ENCODE measurements around the gene SCN4A.
A peak's percentile ranks its signal among the peaks of the same experiment; 100 is the strongest.

The SCN4A gene

DNA sequence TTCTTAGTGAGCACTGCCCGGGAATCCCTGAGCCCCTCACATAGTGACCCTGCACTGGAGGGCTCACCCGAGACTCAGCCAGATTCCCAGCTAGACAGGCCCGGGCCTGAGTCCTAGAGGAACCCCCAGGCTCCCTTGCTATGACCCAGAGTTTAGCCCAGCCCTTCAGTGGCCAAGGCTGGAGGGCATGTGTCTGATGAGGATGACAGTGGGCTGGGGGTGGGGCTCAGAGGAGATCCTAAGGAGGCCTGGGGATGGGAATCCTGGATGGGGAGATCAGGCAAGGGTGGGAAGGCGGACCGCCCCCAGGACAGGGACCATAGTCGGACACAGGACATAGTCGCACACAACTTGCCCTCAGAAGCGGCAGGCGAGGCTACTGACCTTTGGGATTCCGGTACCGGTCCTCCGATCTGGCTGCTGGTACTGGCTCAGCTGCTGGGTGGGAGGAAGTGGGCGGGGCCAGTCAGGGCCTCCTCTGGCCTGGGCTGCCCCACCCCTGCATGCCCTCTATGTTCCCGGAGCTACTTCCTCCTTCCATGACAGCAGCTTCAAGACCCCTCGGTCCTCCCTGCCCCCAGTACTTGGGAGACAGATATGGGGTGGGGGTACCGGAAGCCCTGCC lies 41.7 kb downstream of the SCN4A start:
- Histone ChIP-seq H3K4me3 (ENCODE audit: low read depth, low read length, poor library complexity, severe bottlenecking) (peak overlapping the region; percentile 97), H3K9me2 (ENCODE audit: low read depth, low read length) (no peaks in the 10 kb centered on the region), H3K4me1 (ENCODE audit: insufficient read depth, low read length, severe bottlenecking) (peaks cover 80% of the 10 kb centered on the region), H3K27me3 (ENCODE audit: insufficient read depth, low read length) (no peaks in the 10 kb centered on the region), H3K36me3 (ENCODE audit: insufficient read depth, low read length) (peaks cover 50% of the 10 kb centered on the region), H3K4me2 (ENCODE audit: low read length) (peak overlapping the region; percentile 96), H4K20me1 (ENCODE audit: insufficient read depth, low read length) (no peaks in the 10 kb centered on the region), H3K79me2 (ENCODE audit: insufficient read depth, low read length) (peaks cover 23% of the 10 kb centered on the region), H3K27ac (ENCODE audit: low read depth, low read length, poor library complexity, severe bottlenecking) (peak overlapping the region; percentile 97), H3K9ac (ENCODE audit: low read length) (peak overlapping the region; percentile 100), H2AFZ (ENCODE audit: low read length) (no peak overlapping the region), H3K9me3 (ENCODE audit: low read length) (no peaks in the 10 kb centered on the region), H3F3A (ENCODE audit: insufficient read depth, low read length) (peaks cover 9% of the 10 kb centered on the region)
- TF ChIP-seq EZH2 (IDR thresholded peaks at IDR 0.05; ENCODE audit: borderline replicate concordance, low read length) = no peak
- TF ChIP-seq, protein P1, sequence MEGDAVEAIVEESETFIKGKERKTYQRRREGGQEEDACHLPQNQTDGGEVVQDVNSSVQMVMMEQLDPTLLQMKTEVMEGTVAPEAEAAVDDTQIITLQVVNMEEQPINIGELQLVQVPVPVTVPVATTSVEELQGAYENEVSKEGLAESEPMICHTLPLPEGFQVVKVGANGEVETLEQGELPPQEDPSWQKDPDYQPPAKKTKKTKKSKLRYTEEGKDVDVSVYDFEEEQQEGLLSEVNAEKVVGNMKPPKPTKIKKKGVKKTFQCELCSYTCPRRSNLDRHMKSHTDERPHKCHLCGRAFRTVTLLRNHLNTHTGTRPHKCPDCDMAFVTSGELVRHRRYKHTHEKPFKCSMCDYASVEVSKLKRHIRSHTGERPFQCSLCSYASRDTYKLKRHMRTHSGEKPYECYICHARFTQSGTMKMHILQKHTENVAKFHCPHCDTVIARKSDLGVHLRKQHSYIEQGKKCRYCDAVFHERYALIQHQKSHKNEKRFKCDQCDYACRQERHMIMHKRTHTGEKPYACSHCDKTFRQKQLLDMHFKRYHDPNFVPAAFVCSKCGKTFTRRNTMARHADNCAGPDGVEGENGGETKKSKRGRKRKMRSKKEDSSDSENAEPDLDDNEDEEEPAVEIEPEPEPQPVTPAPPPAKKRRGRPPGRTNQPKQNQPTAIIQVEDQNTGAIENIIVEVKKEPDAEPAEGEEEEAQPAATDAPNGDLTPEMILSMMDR (IDR thresholded peaks at IDR 0.05; ENCODE audit: low read length) = no peak

DNA sequence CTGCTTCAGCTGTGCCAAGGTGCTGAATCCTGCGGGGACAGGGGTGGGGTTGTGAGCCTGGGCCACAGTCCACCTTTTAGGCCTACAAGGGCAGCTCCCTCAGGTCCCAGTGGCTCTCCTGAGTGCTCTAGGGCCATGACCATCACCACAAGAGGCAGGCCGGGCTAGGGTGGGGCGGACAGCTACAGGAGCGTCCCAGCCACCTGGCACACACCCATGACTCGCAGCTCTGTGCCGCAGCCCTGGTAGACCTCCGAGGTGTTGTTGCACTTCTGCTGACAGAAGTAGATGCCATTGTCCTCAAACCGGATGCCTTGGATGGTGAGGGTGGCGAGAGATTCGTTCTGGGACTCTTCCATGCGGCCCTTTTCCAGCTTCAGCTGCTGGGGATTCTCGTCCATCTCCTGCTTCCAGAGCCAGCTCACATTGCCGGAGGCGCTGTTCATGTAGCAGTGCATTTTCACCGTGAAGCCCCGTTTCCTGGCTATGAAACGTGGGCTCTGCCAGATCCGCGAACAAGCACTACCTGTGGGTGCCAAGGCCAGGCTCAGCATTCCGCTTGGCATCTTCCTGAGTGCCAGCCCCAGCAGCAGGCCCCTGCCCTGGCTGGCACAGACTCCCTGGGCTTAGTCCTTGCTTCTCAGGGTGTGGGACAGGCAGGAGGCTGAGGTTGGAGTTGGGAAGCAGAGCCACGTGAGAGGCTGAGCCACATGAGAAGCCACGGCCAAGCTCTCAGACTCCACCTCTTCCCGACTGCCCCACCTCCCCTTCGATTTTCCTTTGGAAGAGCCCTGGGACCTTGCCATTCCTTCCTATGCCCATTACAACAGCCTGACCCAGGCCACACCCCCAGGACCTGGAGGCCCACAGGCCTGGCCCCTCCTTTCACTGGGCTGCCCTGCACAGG lies 42.6 kb downstream of the SCN4A start:
- Histone ChIP-seq H3K4me3 (ENCODE audit: low read depth, low read length, poor library complexity, severe bottlenecking) (peak overlapping the region; percentile 97), H3K9ac (ENCODE audit: low read length) (peak overlapping the region; percentile 100), H3K4me2 (ENCODE audit: low read length) (peak overlapping the region; percentile 96), H3K27me3 (ENCODE audit: insufficient read depth, low read length) (no peaks in the 10 kb centered on the region), H3K4me1 (ENCODE audit: insufficient read depth, low read length, severe bottlenecking) (peaks cover 83% of the 10 kb centered on the region), H3K36me3 (ENCODE audit: insufficient read depth, low read length) (peaks cover 50% of the 10 kb centered on the region), H4K20me1 (ENCODE audit: insufficient read depth, low read length) (no peaks in the 10 kb centered on the region), H3K27ac (ENCODE audit: low read depth, low read length, poor library complexity, severe bottlenecking) (peak overlapping the region; percentile 97), H3F3A (ENCODE audit: insufficient read depth, low read length) (peaks cover 18% of the 10 kb centered on the region), H3K9me3 (ENCODE audit: low read length) (no peaks in the 10 kb centered on the region), H2AFZ (ENCODE audit: low read length) (no peak overlapping the region), H3K9me2 (ENCODE audit: low read depth, low read length) (no peaks in the 10 kb centered on the region), H3K79me2 (ENCODE audit: insufficient read depth, low read length) (peaks cover 23% of the 10 kb centered on the region)
- TF ChIP-seq, protein P1 (IDR thresholded peaks at IDR 0.05; ENCODE audit: low read length) = no peak; the same call in 1 of the 2 replicates
- TF ChIP-seq EZH2 (IDR thresholded peaks at IDR 0.05; ENCODE audit: borderline replicate concordance, low read length) = no peak

DNA sequence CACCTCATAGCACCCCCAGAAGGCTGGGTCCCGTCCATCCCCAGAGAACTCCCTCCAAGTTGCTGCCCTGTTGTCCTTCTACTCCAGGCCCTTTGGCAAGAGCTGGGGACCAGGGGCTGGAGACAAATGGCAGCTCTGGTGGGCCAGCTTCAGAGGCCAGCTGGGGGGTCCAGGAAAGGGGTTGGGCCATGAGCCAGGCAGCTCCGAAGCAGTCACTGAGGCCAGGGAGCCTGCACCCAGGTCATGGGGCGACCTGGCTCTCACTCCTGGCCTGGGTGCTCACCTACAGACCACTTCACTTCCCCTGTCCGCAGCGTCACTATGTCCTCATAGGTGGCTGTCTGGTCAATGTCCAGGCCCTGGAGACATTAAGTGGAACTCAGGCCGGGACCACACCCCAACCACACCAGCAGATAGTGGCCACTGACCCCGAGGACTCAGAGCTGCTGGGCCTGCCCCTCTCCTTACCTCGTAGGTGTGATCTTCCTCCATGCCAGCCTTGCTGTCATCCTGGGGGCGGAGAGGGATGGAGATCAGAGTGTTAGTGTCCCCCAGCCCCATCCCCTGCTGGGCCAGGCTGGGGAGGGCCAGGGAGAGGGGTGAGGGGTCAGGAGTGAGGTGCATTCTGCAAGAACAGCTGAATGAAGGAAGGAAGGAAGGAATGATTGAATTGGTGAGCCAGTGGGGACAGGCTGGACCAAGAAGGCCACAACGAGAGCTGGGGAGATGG lies 43.6 kb downstream of the SCN4A start:
- H3K4me1 ChIP-seq (ENCODE audit: insufficient read depth, low read length, severe bottlenecking) = peaks cover 83% of the 10 kb centered on the region
- peak overlapping the region; percentile 97 for H3K4me3 ChIP-seq (ENCODE audit: low read depth, low read length, poor library complexity, severe bottlenecking)
- H3K27ac ChIP-seq (ENCODE audit: low read depth, low read length, poor library complexity, severe bottlenecking) = peak overlapping the region; percentile 97
- TF ChIP-seq, protein P1 (IDR thresholded peaks at IDR 0.05; ENCODE audit: low read length) = no peak
- TF ChIP-seq EZH2 (IDR thresholded peaks at IDR 0.05; ENCODE audit: borderline replicate concordance, low read length) = no peak
- H3K36me3 ChIP-seq (ENCODE audit: insufficient read depth, low read length) = peaks cover 50% of the 10 kb centered on the region
- peaks cover 23% of the 10 kb centered on the region for H3K79me2 ChIP-seq (ENCODE audit: insufficient read depth, low read length)
- H3K27me3 ChIP-seq (ENCODE audit: insufficient read depth, low read length) = no peaks in the 10 kb centered on the region
- no peak overlapping the region for H2AFZ ChIP-seq (ENCODE audit: low read length)
- no peaks in the 10 kb centered on the region for H4K20me1 ChIP-seq (ENCODE audit: insufficient read depth, low read length)
- H3K9ac ChIP-seq (ENCODE audit: low read length) = peak overlapping the region; percentile 100
- H3K9me3 ChIP-seq (ENCODE audit: low read length) = no peaks in the 10 kb centered on the region
- peaks cover 18% of the 10 kb centered on the region for H3F3A ChIP-seq (ENCODE audit: insufficient read depth, low read length)
- peak overlapping the region; percentile 96 for H3K4me2 ChIP-seq (ENCODE audit: low read length)
- no peaks in the 10 kb centered on the region for H3K9me2 ChIP-seq (ENCODE audit: low read depth, low read length)

Data from OCI-LY1 (cell line).